Erythroblast (primary cell): ENCODE data around the gene PDF.

Experiments used
- GATA1 ChIP-seq: IDR thresholded peaks from 2 replicates; pipeline ENCODE4 v1.6.1; 2011; ENCODE audit warnings: low read depth, mild to moderate bottlenecking, control low read depth, low read length, moderate library complexity
- POLR2A ChIP-seq: IDR thresholded peaks from 2 replicates; pipeline ENCODE4 v1.6.1; 2011; ENCODE audit warnings: mild to moderate bottlenecking, low read length

GRCh38 chr16:69344171-69344570, 13.8 kb upstream of the PDF start:
- TF ChIP-seq POLR2A = no peak
- TF ChIP-seq GATA1 = no peak
